ENCODE results near the gene S100A12. TPM values are rescaled to one million over a fixed set of nuclear protein-coding genes. Genes with fewer than 3 reads are reported as not detected.

Gene S100A12
- polyA plus RNA-seq, 3 donors, result 1,275 to 2,834 (median 2,543) TPM

DNA sequence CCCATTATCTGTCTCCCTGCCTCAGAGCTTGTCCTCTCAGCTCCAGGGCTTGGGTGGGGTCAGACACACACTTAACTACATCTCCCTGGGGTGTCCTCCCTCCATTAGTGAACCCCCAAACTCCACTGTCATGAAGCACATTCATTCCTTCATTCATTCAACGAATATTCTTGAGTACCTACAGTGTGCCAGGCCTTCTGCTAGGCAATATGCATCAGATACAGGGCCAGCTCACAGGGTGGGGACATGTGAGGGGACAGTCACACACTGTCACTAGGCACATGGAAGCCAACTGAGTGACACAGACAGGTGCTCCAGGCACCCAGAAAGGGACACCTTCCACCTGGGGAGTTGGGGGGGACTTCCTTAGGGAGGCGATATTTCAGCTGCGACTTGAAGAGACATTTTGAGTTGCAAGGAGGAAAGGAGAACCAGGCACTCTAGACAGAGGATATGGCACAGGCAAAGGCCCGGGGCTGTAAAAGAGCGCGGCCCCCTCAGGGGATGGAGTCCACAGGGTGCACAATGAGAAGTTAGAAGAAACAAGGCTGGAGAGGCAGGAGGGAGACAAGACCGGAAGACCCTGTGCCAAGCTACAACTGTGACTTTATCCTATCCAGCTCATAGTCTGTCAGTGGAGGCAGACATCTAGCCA, 24.1 kb upstream of the S100A12 start:
- Mint-ChIP-seq H3K4me1 (peaks cover 82% of the 10 kb centered on the region), H3K36me3 (peaks cover 0 to 3% of the 10 kb centered on the region in 2 donors), H3K27me3 (ENCODE audit: low read depth in 3 of 3) (peaks cover 1 to 5% (median 4%) of the 10 kb centered on the region in 3 donors), H3K27ac (peak overlapping the region in 3 of 7 donors; percentile 55 to 68 (median 65)), H3K4me3 (peak overlapping the region in 1 of 2 donors; percentile 72), H3K9me3 (peaks cover 0 to under 1% (median under 1%) of the 10 kb centered on the region in 7 donors)
- H3K4me2 ChIP-seq (replicated peaks; ENCODE audit: extremely low read depth, low read length, poor library complexity, severe bottlenecking), result no peak overlapping the region
- no peak overlapping the region for H3K9ac ChIP-seq (ENCODE audit: insufficient read depth, low read length, poor library complexity, severe bottlenecking)
- H3K79me2 ChIP-seq (ENCODE audit: insufficient read depth, low read length), result peaks cover 11% of the 10 kb centered on the region
- H3K9me3 ChIP-seq (replicated peaks in 1 of 2; ENCODE audit: control insufficient read depth in 1 of 2, insufficient read depth in 1 of 2, low read length in 2 of 2), result no peaks in the 10 kb centered on the region
- no peak for DNase-seq
- intact Hi-C loops (cut with micrococcal nuclease), result loop anchor here in 1 of 2 donors (5.0 kb wide), 1 partner anchor 98 kb away; no protein-coding TSS in a partner anchor
- no peaks in the 10 kb centered on the region for H3K36me3 ChIP-seq (replicated peaks in 1 of 2; ENCODE audit: control insufficient read depth in 1 of 2, insufficient read depth in 2 of 2, low read length in 2 of 2)
- 90% methylated on average over 5 of the region's 7 CpGs for WGBS (ENCODE audit: insufficient coverage)
- H4K20me1 ChIP-seq (ENCODE audit: insufficient read depth, low read length), result no peaks in the 10 kb centered on the region
- no peak overlapping the region for H3K27ac ChIP-seq (ENCODE audit: low read depth in 1 of 2, low read length in 2 of 2)
- TF ChIP-seq, protein P1, sequence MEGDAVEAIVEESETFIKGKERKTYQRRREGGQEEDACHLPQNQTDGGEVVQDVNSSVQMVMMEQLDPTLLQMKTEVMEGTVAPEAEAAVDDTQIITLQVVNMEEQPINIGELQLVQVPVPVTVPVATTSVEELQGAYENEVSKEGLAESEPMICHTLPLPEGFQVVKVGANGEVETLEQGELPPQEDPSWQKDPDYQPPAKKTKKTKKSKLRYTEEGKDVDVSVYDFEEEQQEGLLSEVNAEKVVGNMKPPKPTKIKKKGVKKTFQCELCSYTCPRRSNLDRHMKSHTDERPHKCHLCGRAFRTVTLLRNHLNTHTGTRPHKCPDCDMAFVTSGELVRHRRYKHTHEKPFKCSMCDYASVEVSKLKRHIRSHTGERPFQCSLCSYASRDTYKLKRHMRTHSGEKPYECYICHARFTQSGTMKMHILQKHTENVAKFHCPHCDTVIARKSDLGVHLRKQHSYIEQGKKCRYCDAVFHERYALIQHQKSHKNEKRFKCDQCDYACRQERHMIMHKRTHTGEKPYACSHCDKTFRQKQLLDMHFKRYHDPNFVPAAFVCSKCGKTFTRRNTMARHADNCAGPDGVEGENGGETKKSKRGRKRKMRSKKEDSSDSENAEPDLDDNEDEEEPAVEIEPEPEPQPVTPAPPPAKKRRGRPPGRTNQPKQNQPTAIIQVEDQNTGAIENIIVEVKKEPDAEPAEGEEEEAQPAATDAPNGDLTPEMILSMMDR (IDR thresholded peaks at IDR 0.05), result no peak
- no peak overlapping the region for H3K4me3 ChIP-seq (replicated peaks in 1 of 3; ENCODE audit: low read depth in 2 of 3, low read length in 3 of 3)
- no peaks in the 10 kb centered on the region for H3K27me3 ChIP-seq (ENCODE audit: control insufficient read depth in 2 of 2, insufficient read depth in 2 of 2, low read length in 2 of 2)
- H3K4me1 ChIP-seq (ENCODE audit: control insufficient read depth in 1 of 2, insufficient read depth in 2 of 2, low read length in 2 of 2), result peaks cover 71 to 85% of the 10 kb centered on the region in 2 donors
- no peak overlapping the region for H2AFZ ChIP-seq (ENCODE audit: insufficient read depth, low read depth, low read length, poor library complexity, severe bottlenecking)

DNA sequence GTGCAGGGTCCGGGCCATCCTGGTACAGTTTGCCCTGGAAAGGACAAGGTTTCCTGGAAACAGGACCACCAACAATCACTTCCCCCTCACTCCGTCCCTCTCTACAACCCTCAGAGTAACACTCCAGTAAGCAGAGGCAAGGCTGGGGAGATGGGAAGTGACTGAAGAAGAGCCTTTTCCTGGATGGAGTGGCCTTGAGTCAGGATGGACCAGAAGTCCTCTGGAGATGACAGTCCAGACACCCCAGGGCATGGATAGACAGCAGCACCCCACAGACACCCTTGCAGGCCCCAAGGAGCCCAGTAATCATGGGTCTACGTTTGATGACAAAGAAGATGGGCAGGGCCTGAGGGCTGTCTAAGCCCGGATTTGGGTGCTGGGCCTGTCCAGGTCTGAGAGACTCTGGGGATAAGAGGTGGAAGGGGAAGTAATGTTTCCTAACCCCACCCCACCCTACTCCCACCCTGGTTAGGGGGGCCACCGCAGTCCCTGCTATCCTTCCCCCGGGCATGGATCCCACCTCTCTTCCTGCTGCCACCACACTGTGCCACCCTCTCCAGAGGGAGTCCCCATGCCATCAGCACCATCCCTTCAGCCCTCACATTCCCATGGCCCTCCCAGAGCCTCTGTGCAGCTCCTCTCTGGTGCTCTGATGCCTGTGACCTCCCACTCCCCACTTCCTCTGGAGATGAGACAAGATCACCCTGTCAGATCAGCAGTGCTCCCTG, 22.7 kb upstream of the S100A12 start:
- Histone ChIP-seq H3K4me1 (ENCODE audit: control insufficient read depth in 1 of 2, insufficient read depth in 2 of 2, low read length in 2 of 2) (peaks cover 69 to 85% of the 10 kb centered on the region in 2 donors), H3K27ac (ENCODE audit: low read depth in 1 of 2, low read length in 2 of 2) (no peak overlapping the region), H3K9me3 (replicated peaks in 1 of 2; ENCODE audit: control insufficient read depth in 1 of 2, insufficient read depth in 1 of 2, low read length in 2 of 2) (no peaks in the 10 kb centered on the region), H4K20me1 (ENCODE audit: insufficient read depth, low read length) (no peaks in the 10 kb centered on the region), H3K79me2 (ENCODE audit: insufficient read depth, low read length) (peaks cover 2% of the 10 kb centered on the region), H3K36me3 (replicated peaks in 1 of 2; ENCODE audit: control insufficient read depth in 1 of 2, insufficient read depth in 2 of 2, low read length in 2 of 2) (no peaks in the 10 kb centered on the region), H3K4me3 (replicated peaks in 1 of 3; ENCODE audit: low read depth in 2 of 3, low read length in 3 of 3) (no peak overlapping the region), H3K9ac (ENCODE audit: insufficient read depth, low read length, poor library complexity, severe bottlenecking) (no peak overlapping the region), H3K27me3 (ENCODE audit: control insufficient read depth in 2 of 2, insufficient read depth in 2 of 2, low read length in 2 of 2) (no peaks in the 10 kb centered on the region), H2AFZ (ENCODE audit: insufficient read depth, low read depth, low read length, poor library complexity, severe bottlenecking) (no peak overlapping the region), H3K4me2 (replicated peaks; ENCODE audit: extremely low read depth, low read length, poor library complexity, severe bottlenecking) (no peak overlapping the region)
- peak overlapping the region in 1 of 7 donors; percentile 25 for H3K27ac Mint-ChIP-seq
- H3K36me3 Mint-ChIP-seq, result peaks cover 0 to 3% of the 10 kb centered on the region in 2 donors
- TF ChIP-seq, protein P1 (IDR thresholded peaks at IDR 0.05), result no peak
- peak overlapping the region; percentile 17 to 49 for H3K4me3 Mint-ChIP-seq
- H3K27me3 Mint-ChIP-seq (ENCODE audit: low read depth in 3 of 3), result peaks cover 1 to 5% (median 4%) of the 10 kb centered on the region in 3 donors
- DNase-seq, result no peak
- 63% methylated on average over 2 of the region's 6 CpGs for WGBS (ENCODE audit: insufficient coverage)
- no peaks in the 10 kb centered on the region for H3K9me3 Mint-ChIP-seq
- intact Hi-C loops (cut with micrococcal nuclease), result no loop called here
- H3K4me1 Mint-ChIP-seq, result peaks cover 81% of the 10 kb centered on the region
